ENCODE data around the gene UBL3.

DNA sequence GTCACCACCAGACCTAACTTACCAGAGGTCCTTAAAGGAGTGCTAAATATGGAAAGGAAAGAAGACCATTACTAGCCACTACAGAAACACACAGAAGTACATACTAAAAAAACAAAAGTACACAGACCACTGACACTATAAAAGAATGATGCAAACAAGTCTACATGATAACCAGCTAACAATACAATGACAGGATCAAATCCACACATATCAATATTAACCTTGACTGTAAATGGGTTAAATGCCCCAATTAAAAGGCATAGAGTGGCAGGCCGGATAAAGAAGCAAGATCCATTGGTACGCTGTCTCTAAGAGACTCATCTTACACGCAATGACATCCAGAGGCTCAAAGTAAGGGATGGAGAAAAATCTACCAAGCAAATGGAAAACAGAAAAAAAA, 47.2 kb downstream of the UBL3 start:
- TF ChIP-seq, protein P1, sequence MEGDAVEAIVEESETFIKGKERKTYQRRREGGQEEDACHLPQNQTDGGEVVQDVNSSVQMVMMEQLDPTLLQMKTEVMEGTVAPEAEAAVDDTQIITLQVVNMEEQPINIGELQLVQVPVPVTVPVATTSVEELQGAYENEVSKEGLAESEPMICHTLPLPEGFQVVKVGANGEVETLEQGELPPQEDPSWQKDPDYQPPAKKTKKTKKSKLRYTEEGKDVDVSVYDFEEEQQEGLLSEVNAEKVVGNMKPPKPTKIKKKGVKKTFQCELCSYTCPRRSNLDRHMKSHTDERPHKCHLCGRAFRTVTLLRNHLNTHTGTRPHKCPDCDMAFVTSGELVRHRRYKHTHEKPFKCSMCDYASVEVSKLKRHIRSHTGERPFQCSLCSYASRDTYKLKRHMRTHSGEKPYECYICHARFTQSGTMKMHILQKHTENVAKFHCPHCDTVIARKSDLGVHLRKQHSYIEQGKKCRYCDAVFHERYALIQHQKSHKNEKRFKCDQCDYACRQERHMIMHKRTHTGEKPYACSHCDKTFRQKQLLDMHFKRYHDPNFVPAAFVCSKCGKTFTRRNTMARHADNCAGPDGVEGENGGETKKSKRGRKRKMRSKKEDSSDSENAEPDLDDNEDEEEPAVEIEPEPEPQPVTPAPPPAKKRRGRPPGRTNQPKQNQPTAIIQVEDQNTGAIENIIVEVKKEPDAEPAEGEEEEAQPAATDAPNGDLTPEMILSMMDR (conservative IDR thresholded peaks at IDR 0.05): no peak
- TF ChIP-seq ZFX (IDR thresholded peaks at IDR 0.05): no peak
